HL-60 (cell line): ENCODE measurements around the gene ARHGEF12.

Experiments used
- DNase-seq, 2 experiments: peaks; one replicate each; pipeline ENCODE4 v3.0.0-alpha.2; 2010 to 2020; ENCODE audit warnings: low read depth in 1 of 2, low spot score in 1 of 2
- H3K27ac ChIP-seq: fragments of 250-450 bp; sonication (Bioruptor Pico); replicated peaks from 2 replicates; pipeline ENCODE4 v1.5.1; 2020; ENCODE audit warnings: mild to moderate bottlenecking, moderate library complexity
- H3K27me3 ChIP-seq: fragments of 250-450 bp; sonication (Bioruptor Pico); 2 replicates; pipeline ENCODE4 v1.5.1; 2021; ENCODE audit warnings: mild to moderate bottlenecking, moderate library complexity; ENCODE audit not compliant: insufficient read depth, poor library complexity, severe bottlenecking
- H3K4me3 ChIP-seq: replicated peaks from 2 replicates; pipeline ENCODE4 v1.5.1; 2011; ENCODE audit warnings: mild to moderate bottlenecking, control low read depth, low read length; ENCODE audit not compliant: insufficient read depth
- GABPA ChIP-seq: IDR thresholded peaks from 2 replicates; pipeline ENCODE4 v1.6.1; 2012; ENCODE audit warnings: low read depth
- POLR2AphosphoS5 ChIP-seq: IDR thresholded peaks from 2 replicates; pipeline ENCODE4 v1.6.1; 2012; ENCODE audit warnings: low read depth
- SPI1 ChIP-seq: IDR thresholded peaks from 2 replicates; pipeline ENCODE4 v1.6.1; 2012; ENCODE audit warnings: low read depth, mild to moderate bottlenecking, borderline replicate concordance
- TF ChIP-seq, protein P1 (sequence below): IDR thresholded peaks from 2 replicates; pipeline ENCODE4 v1.6.1; 2012; ENCODE audit warnings: low read depth; ENCODE audit not compliant: insufficient replicate concordance
- TF ChIP-seq, protein P2 (sequence below): IDR thresholded peaks from one replicate; pipeline ENCODE4 v1.5.1; 2011; ENCODE audit warnings: low read length, control low read depth, inconsistent platforms; ENCODE audit not compliant: insufficient read depth

ARHGEF12 gene

DNA sequence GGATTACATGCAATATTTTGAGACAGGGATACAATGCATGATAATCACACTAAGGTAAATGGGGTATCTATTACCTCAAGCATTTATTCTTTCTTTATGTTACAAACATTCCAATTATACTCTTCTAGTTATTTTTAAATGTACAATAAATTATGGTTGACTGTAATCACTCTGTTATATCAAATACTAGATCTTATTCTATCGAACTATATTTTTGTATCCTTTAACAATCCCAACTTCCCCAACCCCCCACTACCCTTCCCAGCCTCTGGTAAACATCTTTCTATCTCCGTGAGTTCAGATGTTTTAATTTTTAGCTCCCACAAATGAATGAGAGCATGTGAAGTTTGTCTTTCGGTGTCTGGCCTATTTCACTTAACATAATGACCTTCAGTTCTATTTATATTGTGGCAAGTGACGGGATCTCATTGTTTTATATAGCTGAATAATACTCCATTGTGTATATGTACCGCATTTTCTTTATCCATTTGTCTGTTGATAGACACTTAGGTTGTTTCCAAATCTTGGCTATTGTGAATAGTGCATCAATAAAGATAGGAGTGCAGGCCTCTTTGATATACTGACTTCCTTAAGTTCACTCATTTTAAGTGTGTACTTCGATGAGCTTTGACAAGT lies 40.5 kb downstream of the ARHGEF12 start:
- TF ChIP-seq, protein P1, sequence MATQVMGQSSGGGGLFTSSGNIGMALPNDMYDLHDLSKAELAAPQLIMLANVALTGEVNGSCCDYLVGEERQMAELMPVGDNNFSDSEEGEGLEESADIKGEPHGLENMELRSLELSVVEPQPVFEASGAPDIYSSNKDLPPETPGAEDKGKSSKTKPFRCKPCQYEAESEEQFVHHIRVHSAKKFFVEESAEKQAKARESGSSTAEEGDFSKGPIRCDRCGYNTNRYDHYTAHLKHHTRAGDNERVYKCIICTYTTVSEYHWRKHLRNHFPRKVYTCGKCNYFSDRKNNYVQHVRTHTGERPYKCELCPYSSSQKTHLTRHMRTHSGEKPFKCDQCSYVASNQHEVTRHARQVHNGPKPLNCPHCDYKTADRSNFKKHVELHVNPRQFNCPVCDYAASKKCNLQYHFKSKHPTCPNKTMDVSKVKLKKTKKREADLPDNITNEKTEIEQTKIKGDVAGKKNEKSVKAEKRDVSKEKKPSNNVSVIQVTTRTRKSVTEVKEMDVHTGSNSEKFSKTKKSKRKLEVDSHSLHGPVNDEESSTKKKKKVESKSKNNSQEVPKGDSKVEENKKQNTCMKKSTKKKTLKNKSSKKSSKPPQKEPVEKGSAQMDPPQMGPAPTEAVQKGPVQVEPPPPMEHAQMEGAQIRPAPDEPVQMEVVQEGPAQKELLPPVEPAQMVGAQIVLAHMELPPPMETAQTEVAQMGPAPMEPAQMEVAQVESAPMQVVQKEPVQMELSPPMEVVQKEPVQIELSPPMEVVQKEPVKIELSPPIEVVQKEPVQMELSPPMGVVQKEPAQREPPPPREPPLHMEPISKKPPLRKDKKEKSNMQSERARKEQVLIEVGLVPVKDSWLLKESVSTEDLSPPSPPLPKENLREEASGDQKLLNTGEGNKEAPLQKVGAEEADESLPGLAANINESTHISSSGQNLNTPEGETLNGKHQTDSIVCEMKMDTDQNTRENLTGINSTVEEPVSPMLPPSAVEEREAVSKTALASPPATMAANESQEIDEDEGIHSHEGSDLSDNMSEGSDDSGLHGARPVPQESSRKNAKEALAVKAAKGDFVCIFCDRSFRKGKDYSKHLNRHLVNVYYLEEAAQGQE: no peak
- TF ChIP-seq, protein P2, sequence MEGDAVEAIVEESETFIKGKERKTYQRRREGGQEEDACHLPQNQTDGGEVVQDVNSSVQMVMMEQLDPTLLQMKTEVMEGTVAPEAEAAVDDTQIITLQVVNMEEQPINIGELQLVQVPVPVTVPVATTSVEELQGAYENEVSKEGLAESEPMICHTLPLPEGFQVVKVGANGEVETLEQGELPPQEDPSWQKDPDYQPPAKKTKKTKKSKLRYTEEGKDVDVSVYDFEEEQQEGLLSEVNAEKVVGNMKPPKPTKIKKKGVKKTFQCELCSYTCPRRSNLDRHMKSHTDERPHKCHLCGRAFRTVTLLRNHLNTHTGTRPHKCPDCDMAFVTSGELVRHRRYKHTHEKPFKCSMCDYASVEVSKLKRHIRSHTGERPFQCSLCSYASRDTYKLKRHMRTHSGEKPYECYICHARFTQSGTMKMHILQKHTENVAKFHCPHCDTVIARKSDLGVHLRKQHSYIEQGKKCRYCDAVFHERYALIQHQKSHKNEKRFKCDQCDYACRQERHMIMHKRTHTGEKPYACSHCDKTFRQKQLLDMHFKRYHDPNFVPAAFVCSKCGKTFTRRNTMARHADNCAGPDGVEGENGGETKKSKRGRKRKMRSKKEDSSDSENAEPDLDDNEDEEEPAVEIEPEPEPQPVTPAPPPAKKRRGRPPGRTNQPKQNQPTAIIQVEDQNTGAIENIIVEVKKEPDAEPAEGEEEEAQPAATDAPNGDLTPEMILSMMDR: no peak
- TF ChIP-seq POLR2AphosphoS5 (no peak), GABPA (no peak), SPI1 (no peak)
- Histone ChIP-seq H3K27ac (no peak overlapping the region), H3K4me3 (no peak overlapping the region), H3K27me3 (peaks cover 11% of the 10 kb centered on the region)
- DNase-seq: no peak

DNA sequence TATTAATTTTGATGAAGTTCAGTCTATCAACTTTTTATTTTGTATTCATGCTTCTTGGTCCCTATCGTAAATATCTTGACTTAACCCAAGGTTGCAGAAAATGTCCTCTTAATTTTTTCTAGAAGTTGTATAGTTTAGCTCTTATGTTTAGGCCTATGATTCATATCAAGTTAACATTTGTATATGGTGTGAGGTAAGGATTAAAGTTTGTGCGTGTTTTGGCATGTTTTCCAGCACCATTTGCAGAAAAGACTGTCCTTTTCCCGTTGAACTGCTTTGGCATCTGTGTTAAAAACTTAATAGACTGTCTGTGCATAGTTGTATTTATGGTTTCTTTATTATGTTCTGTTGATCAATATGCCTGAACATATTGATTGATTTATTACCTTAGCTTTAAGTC lies 42.3 kb downstream of the ARHGEF12 start:
- peaks cover 12% of the 10 kb centered on the region for H3K27me3 ChIP-seq
- no peak overlapping the region for H3K4me3 ChIP-seq
- TF ChIP-seq, protein P1: no peak
- TF ChIP-seq, protein P2: no peak
- no peak for TF ChIP-seq POLR2AphosphoS5
- DNase-seq: no peak
- no peak overlapping the region for H3K27ac ChIP-seq

DNA sequence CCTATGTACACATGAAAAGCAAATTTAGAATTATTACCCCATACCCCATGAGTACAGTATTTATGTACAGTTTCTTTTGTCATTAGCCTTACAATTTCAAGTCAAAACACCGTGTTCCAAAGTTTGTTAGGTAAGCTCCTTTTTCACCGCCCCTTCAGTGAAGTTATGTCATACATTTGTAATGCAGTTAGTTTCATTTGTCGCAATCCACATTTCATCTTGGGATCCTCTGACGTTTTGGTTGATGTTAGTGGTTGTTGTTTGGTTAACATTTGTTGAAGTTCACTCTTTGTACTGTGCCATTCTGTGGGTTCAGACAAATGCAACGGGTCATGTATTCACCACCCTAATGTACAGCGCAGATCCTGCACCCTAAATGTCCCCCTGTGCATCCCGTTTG lies 45.2 kb downstream of the ARHGEF12 start:
- Histone ChIP-seq H3K27ac (no peak overlapping the region), H3K4me3 (no peak overlapping the region), H3K27me3 (peaks cover 13% of the 10 kb centered on the region)
- TF ChIP-seq SPI1 (no peak), POLR2AphosphoS5 (no peak), GABPA (no peak)
- TF ChIP-seq, protein P2: no peak
- TF ChIP-seq, protein P1: no peak
- no peak for DNase-seq
